KMS-11 (cell line): Measurements from ENCODE around the gene CTRB2.

Experiments used
- H2AFZ ChIP-seq: fragments of 200-600 bp; sonication (generic); 2 replicates; pipeline ENCODE4 v1.6.1; 2016; ENCODE audit warnings: antibody characterized with exemption, mixed run types, low read depth
- H3K27ac ChIP-seq: fragments of 200-600 bp; sonication (generic); 2 replicates; pipeline ENCODE4 v1.6.1; 2016; ENCODE audit warnings: mild to moderate bottlenecking, mixed run types
- H3K27me3 ChIP-seq: fragments of 200-600 bp; sonication (generic); 2 replicates; pipeline ENCODE4 v1.6.1; 2017; ENCODE audit warnings: mild to moderate bottlenecking, low read depth, mixed run types, moderate library complexity; ENCODE audit not compliant: insufficient read depth
- H3K36me3 ChIP-seq: fragments of 200-600 bp; sonication (generic); 2 replicates; pipeline ENCODE4 v1.6.1; 2017; ENCODE audit warnings: mild to moderate bottlenecking, mixed run types; ENCODE audit not compliant: insufficient read depth
- H3K4me1 ChIP-seq: fragments of 200-600 bp; sonication (generic); 2 replicates; pipeline ENCODE4 v1.6.1; 2016; ENCODE audit warnings: mild to moderate bottlenecking, low read depth, mixed run types; ENCODE audit not compliant: poor library complexity, severe bottlenecking
- H3K4me2 ChIP-seq: fragments of 200-600 bp; sonication (generic); 2 replicates; pipeline ENCODE4 v1.7.0; 2016; ENCODE audit warnings: mild to moderate bottlenecking, mixed run types
- H3K4me3 ChIP-seq: fragments of 200-600 bp; sonication (generic); IDR thresholded peaks from 2 replicates; pipeline ENCODE4 v1.6.1; 2017; ENCODE audit warnings: low read depth, low read length, mixed read lengths; ENCODE audit not compliant: insufficient read depth
- H3K79me2 ChIP-seq: fragments of 200-600 bp; sonication (generic); 2 replicates; pipeline ENCODE4 v1.6.1; 2016; ENCODE audit warnings: low read depth, mixed run types; ENCODE audit not compliant: insufficient read depth
- H3K9ac ChIP-seq: fragments of 200-600 bp; sonication (generic); 2 replicates; pipeline ENCODE4 v1.6.1; 2016; ENCODE audit warnings: mild to moderate bottlenecking, mixed run types
- H4K20me1 ChIP-seq: fragments of 200-600 bp; sonication (generic); 2 replicates; pipeline ENCODE4 v1.6.1; 2016; ENCODE audit warnings: mild to moderate bottlenecking, mixed run types; ENCODE audit not compliant: insufficient read depth
- TF ChIP-seq, protein P1 (sequence below): fragments of 200-600 bp; sonication (generic); conservative IDR thresholded peaks from 2 replicates; pipeline ENCODE4 v1.6.1; 2017; ENCODE audit warnings: low read depth, mild to moderate bottlenecking, antibody characterized with exemption, low read length, moderate library complexity, mixed read lengths

The CTRB2 gene

DNA sequence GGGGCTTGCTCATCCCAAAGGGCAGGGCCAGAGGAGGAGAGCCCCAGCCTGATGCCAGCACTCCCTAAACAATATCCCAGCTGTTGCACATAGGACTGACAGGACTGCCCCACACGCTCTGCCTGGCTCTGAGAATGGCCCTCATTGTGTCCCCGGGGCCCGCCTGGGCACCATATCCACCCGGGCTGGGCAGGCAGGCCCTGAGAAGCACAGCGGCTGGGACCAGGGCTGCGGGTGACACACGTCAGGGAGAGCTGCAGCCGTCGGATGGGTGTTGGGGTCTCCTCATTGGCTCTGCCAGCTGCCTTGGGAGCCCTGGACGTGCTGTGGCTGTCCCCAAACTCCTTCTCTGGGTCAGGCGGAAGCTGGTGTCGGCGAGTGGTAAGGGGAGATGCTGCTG lies 40.3 kb upstream of the CTRB2 start:
- Histone ChIP-seq H3K79me2 (no peaks in the 10 kb centered on the region), H3K36me3 (no peaks in the 10 kb centered on the region), H3K4me1 (peaks cover 7% of the 10 kb centered on the region), H3K9ac (no peak overlapping the region), H3K27ac (no peak overlapping the region), H2AFZ (no peak overlapping the region), H4K20me1 (no peaks in the 10 kb centered on the region), H3K27me3 (no peaks in the 10 kb centered on the region), H3K4me2 (no peak overlapping the region), H3K4me3 (no peak overlapping the region)
- TF ChIP-seq, protein P1, sequence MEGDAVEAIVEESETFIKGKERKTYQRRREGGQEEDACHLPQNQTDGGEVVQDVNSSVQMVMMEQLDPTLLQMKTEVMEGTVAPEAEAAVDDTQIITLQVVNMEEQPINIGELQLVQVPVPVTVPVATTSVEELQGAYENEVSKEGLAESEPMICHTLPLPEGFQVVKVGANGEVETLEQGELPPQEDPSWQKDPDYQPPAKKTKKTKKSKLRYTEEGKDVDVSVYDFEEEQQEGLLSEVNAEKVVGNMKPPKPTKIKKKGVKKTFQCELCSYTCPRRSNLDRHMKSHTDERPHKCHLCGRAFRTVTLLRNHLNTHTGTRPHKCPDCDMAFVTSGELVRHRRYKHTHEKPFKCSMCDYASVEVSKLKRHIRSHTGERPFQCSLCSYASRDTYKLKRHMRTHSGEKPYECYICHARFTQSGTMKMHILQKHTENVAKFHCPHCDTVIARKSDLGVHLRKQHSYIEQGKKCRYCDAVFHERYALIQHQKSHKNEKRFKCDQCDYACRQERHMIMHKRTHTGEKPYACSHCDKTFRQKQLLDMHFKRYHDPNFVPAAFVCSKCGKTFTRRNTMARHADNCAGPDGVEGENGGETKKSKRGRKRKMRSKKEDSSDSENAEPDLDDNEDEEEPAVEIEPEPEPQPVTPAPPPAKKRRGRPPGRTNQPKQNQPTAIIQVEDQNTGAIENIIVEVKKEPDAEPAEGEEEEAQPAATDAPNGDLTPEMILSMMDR = no peak

DNA sequence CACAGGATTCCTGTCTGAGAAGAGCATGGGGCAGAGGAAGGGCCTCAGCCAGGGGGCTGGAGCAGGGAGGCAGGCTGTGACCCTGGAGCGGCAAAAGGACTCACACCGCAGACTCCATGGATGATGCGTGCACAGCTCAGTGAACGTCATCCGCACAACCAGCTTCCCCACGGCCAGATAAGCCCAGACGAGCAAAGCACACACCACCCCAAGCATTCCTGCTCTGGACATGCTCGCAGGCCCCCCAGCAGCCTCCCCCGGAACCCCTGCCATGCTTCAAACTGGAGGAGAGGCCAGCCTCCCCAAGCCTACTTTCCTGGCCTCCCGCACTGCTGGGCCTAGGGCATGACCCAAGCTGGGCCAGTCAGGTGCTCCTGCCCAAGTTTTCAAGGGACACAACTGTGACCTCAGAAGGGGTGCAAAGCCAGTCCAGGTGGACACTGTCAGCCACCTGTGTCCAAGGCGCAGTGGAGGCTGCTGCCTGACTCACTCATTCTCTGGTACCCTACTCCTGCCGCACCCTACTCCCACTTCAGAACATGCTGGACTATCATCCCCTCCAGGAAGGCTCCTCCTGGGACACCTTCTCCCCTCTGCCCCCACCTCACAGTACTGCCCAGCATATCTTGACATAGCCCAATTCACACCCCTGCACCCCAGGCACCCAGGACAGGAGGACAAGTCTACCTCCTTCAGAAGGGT lies 39.7 kb upstream of the CTRB2 start:
- Histone ChIP-seq H3K9ac (no peak overlapping the region), H3K36me3 (no peaks in the 10 kb centered on the region), H3K27ac (no peak overlapping the region), H3K4me1 (peaks cover 7% of the 10 kb centered on the region), H3K4me3 (no peak overlapping the region), H3K79me2 (no peaks in the 10 kb centered on the region), H4K20me1 (no peaks in the 10 kb centered on the region), H3K4me2 (no peak overlapping the region), H3K27me3 (no peaks in the 10 kb centered on the region), H2AFZ (no peak overlapping the region)
- TF ChIP-seq, protein P1 = no peak

DNA sequence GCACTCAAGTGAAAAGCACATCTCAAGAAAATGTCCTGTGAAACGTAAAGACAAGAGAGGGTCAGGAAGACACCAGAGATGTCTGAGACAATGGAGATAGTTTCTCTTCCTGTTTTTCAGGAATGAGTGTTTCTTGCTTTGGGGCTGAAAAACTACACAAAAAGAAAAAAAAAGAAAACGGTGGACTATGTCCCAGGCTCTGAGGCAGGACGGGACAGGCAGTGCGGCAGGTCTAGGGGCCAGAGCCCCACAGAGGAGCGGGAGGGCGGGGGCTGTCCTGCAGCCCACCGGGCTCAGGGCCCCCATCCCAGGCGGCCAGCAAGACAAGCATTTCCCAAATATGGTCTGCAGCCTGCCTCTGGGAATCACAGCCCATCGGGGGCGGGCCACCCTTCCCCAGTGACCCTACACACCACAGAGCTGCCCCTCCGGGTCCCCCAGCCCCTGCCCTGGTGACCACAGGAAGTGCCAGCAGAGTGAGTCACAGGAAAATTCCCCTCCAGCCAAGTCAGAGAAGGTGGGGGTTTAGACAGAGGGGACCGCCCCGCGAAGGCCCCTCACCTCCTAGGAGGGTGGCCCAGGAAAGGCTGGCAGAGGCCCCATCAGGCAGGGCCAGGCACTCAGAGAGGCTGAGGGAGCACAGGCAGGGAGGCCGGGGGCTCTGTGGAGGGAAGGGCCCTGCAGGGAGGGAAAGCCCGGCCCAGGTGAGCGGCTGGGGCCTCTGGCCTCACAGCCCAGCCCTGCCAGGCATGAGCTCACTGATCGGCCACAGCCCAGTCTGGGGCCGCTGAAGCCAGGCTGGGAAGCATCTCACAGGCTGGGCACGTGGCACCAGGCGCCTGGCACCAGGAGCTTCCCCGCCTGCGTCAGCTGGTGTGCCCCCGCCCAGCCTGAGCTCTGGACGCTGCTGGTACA lies 38.1 kb upstream of the CTRB2 start:
- Histone ChIP-seq H3K27me3 (no peaks in the 10 kb centered on the region), H3K4me3 (no peak overlapping the region), H3K4me1 (peaks cover 7% of the 10 kb centered on the region), H4K20me1 (no peaks in the 10 kb centered on the region), H3K27ac (no peak overlapping the region), H3K79me2 (no peaks in the 10 kb centered on the region), H2AFZ (no peak overlapping the region), H3K4me2 (no peak overlapping the region), H3K36me3 (no peaks in the 10 kb centered on the region), H3K9ac (no peak overlapping the region)
- TF ChIP-seq, protein P1 = no peak

DNA sequence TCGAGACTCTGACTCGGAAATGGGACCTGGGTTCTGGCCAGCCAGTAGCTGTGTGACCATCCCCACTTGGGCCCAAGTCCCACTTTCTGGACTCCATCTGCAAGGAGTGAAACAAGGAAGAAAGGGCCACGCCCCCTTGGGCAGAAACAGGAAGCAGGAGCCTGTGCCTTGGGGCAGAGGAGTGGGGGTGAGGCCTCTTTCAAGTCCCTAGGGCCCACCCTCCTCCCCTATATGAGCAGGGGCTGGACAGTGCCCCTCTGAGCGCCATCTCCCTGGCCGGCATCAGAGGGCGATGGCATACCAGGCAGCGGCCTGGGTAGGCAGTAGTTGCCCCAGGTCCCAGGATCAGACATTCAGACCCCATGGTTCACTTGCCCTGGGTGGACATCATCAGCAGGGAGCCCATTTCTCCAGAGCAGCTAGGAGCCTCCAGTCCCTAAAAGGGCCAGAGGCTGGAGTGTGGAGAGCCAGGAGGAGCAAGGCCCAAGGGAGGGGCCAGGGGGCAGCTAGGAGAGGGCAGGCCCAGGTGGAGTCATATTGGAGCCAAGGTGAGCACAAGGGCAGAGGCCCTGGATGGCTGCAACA lies 37.4 kb upstream of the CTRB2 start:
- no peak overlapping the region for H3K27ac ChIP-seq
- TF ChIP-seq, protein P1 = no peak
- no peak overlapping the region for H3K9ac ChIP-seq
- no peaks in the 10 kb centered on the region for H3K36me3 ChIP-seq
- no peaks in the 10 kb centered on the region for H4K20me1 ChIP-seq
- H3K4me1 ChIP-seq = peaks cover 7% of the 10 kb centered on the region
- H2AFZ ChIP-seq = no peak overlapping the region
- H3K4me3 ChIP-seq = no peak overlapping the region
- no peaks in the 10 kb centered on the region for H3K79me2 ChIP-seq
- no peak overlapping the region for H3K4me2 ChIP-seq
- no peaks in the 10 kb centered on the region for H3K27me3 ChIP-seq
